Measurements from ENCODE around the gene BSG.
A peak's percentile ranks its signal among the peaks of the same experiment; 100 is the strongest.

Gene BSG

GRCh38 chr19:558770-559439 is 13.5 kb upstream of the BSG start:
- no peak for TF ChIP-seq POLR2AphosphoS5 (IDR thresholded peaks at IDR 0.05; ENCODE audit: low read depth, low read length)
- peak; percentile 44 for TF ChIP-seq FOXP2 (optimal IDR thresholded peaks at IDR 0.05; ENCODE audit: borderline replicate concordance, extremely low read depth, extremely low read length, insufficient read depth)

DNA sequence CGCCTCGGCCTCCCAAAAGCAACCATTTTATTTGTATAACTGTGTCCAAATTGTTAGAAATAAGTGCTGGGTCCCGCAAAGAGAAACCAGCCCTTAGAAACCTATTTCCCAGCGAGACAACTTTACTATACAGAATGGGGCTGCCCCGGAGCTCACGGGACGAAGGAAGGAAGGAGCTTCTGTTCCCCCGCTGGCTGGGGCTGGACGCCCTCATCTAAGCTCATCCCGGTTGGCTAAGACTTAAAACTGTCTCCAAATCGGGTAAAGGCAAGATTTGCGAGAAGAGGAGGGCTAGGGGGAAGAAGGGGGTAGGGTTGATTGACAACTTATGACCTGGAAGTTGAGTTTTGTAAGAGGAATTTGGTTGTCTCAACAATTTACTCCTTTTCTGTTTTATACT is 12.3 kb upstream of the BSG start:
- TF ChIP-seq FOXP2 (optimal IDR thresholded peaks at IDR 0.05; ENCODE audit: borderline replicate concordance, extremely low read depth, extremely low read length, insufficient read depth) = no peak
- TF ChIP-seq POLR2AphosphoS5 (IDR thresholded peaks at IDR 0.05; ENCODE audit: low read depth, low read length) = no peak
- TF ChIP-seq SIN3A (IDR thresholded peaks at IDR 0.05; ENCODE audit: borderline replicate concordance, insufficient read depth, low read length) = no peak
- TF ChIP-seq, protein P1, sequence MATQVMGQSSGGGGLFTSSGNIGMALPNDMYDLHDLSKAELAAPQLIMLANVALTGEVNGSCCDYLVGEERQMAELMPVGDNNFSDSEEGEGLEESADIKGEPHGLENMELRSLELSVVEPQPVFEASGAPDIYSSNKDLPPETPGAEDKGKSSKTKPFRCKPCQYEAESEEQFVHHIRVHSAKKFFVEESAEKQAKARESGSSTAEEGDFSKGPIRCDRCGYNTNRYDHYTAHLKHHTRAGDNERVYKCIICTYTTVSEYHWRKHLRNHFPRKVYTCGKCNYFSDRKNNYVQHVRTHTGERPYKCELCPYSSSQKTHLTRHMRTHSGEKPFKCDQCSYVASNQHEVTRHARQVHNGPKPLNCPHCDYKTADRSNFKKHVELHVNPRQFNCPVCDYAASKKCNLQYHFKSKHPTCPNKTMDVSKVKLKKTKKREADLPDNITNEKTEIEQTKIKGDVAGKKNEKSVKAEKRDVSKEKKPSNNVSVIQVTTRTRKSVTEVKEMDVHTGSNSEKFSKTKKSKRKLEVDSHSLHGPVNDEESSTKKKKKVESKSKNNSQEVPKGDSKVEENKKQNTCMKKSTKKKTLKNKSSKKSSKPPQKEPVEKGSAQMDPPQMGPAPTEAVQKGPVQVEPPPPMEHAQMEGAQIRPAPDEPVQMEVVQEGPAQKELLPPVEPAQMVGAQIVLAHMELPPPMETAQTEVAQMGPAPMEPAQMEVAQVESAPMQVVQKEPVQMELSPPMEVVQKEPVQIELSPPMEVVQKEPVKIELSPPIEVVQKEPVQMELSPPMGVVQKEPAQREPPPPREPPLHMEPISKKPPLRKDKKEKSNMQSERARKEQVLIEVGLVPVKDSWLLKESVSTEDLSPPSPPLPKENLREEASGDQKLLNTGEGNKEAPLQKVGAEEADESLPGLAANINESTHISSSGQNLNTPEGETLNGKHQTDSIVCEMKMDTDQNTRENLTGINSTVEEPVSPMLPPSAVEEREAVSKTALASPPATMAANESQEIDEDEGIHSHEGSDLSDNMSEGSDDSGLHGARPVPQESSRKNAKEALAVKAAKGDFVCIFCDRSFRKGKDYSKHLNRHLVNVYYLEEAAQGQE (IDR thresholded peaks at IDR 0.05; ENCODE audit: insufficient read depth in 1 of 2, low read depth in 2 of 2, low read length in 2 of 2) = no peak
- TF ChIP-seq TAF1 (IDR thresholded peaks at IDR 0.05; ENCODE audit: borderline replicate concordance, insufficient read depth, low read length) = no peak

GRCh38 chr19:566403-566802 is 6.0 kb upstream of the BSG start:
- TF ChIP-seq FOXP2 (optimal IDR thresholded peaks at IDR 0.05; ENCODE audit: borderline replicate concordance, extremely low read depth, extremely low read length, insufficient read depth) (no peak), SIN3A (IDR thresholded peaks at IDR 0.05; ENCODE audit: borderline replicate concordance, insufficient read depth, low read length) (no peak), POLR2AphosphoS5 (IDR thresholded peaks at IDR 0.05; ENCODE audit: low read depth, low read length) (no peak), TAF1 (IDR thresholded peaks at IDR 0.05; ENCODE audit: borderline replicate concordance, insufficient read depth, low read length) (no peak)
- TF ChIP-seq, protein P1 (IDR thresholded peaks at IDR 0.05; ENCODE audit: insufficient read depth in 1 of 2, low read depth in 2 of 2, low read length in 2 of 2) = no peak

DNA sequence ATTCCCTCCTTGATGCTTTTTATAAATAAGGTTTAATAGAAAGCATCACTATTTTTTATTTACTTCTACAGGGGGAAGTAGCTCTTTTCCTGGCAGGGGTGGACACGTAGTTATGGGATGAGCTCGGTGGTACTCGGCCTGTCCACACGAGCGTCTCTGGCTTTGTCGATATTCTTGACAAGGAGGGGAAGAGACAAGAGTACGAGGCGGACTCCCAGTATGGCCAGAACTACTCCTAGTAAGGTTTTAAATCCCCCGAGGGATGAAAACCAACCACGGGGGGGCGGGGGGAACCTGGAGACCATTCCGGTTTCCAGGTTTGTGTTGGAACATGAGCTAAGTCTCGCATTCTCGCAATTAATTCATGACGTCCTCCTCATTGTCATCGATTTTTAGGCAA is 5.6 kb upstream of the BSG start:
- TF ChIP-seq TAF1 (IDR thresholded peaks at IDR 0.05; ENCODE audit: borderline replicate concordance, insufficient read depth, low read length) = no peak
- TF ChIP-seq, protein P1 (IDR thresholded peaks at IDR 0.05; ENCODE audit: insufficient read depth in 1 of 2, low read depth in 2 of 2, low read length in 2 of 2) = no peak
- TF ChIP-seq FOXP2 (optimal IDR thresholded peaks at IDR 0.05; ENCODE audit: borderline replicate concordance, extremely low read depth, extremely low read length, insufficient read depth) = no peak
- TF ChIP-seq POLR2AphosphoS5 (IDR thresholded peaks at IDR 0.05; ENCODE audit: low read depth, low read length) = no peak
- TF ChIP-seq SIN3A (IDR thresholded peaks at IDR 0.05; ENCODE audit: borderline replicate concordance, insufficient read depth, low read length) = no peak

- TF ChIP-seq FOXP2 (optimal IDR thresholded peaks at IDR 0.05; ENCODE audit: borderline replicate concordance, extremely low read depth, extremely low read length, insufficient read depth) (no peak), SIN3A (IDR thresholded peaks at IDR 0.05; ENCODE audit: borderline replicate concordance, insufficient read depth, low read length) (no peak), POLR2AphosphoS5 (IDR thresholded peaks at IDR 0.05; ENCODE audit: low read depth, low read length) (no peak), TAF1 (IDR thresholded peaks at IDR 0.05; ENCODE audit: borderline replicate concordance, insufficient read depth, low read length) (no peak)
- TF ChIP-seq, protein P1 (IDR thresholded peaks at IDR 0.05; ENCODE audit: insufficient read depth in 1 of 2, low read depth in 2 of 2, low read length in 2 of 2) = no peak
Measured at GRCh38 chr19:567296-567900, 5.0 kb upstream of the BSG start.

All from PFSK-1 (cell line).